ENCODE data around the gene C6orf136. TPM values are rescaled to one million over a fixed set of nuclear protein-coding genes. Genes with fewer than 3 reads are reported as not detected.

The C6orf136 gene
- total RNA-seq, 4 donors from 2014 or later = 13.4 to 31.7 (median 23.8) TPM

DNA sequence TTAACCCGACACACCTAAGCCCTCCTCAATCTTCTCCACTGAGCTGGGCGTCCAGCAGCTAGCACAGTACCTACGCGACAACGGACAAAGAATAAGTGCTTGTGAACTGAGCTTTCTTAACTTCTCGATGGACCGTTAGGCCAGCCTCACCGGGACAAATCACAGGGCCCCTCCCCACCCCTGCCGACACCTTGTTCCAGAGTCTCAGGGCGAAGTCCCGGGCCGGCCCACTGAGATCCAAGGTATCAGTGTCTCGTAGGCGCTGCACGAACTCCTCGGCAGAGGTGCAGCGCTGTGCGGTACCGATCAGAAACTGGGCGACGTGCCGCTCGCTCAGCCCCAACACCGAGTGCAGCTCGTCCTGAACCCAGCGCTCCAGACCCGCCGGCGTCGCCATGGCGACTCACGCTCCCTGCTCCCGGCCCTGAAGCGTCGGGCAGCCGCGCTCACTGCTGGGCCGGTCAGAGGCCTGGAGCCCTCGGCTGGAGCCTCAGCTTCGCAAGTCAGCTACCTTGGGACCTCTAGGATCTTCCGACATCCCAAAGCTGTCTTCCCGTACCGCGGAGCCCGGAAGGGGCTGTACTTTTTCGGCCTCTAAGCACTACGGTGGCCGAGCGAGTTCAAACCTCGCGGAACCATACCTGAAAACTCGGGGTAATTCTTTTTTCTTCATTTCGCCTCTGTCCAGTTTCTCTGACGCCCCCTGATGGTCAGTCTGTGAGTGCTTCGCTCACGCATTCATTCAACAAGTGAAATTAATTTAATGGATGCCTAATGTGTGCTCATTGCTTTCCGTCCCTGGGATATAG, 25.7 kb downstream of the C6orf136 start, which contains the start of gene DHX16:
TSS of gene DHX16 (minus strand) at position 562 of the 809 bp plus-strand sequence. CDS start at position 397, 165 bp downstream.
- H3K4me1 ChIP-seq = peaks cover 9 to 28% of the 10 kb centered on the region in 2 donors
- H3K9me3 ChIP-seq = no peaks in the 10 kb centered on the region
- H3K4me3 ChIP-seq (replicated peaks in 1 of 3) = peak within 1 kb of the TSS; percentile 43 to 98 (median 80)
- intact Hi-C loops (cut with DNase I) = loop anchor here (10.0 kb wide), 2 partner anchors 188 to 212 kb away; partner anchors contain the start of genes DDR1 and HLA-E
- no peaks in the 10 kb centered on the region for H3K27me3 ChIP-seq
- H3K36me3 ChIP-seq = peaks cover 31 to 38% of the 10 kb centered on the region in 2 donors
- WGBS, 2 donors = 0% methylated on average over 29 to 36 of the region's 57 CpGs
- peak within 1 kb of the TSS in 2 of 3 donors; percentile 14 to 53 for H3K27ac ChIP-seq
- DNase-seq = peak; percentile 96 to 97
- TF ChIP-seq POLR2A (IDR thresholded peaks at IDR 0.05) = peak in 1 of 2 donors; percentile 49
- TF ChIP-seq, protein P1, sequence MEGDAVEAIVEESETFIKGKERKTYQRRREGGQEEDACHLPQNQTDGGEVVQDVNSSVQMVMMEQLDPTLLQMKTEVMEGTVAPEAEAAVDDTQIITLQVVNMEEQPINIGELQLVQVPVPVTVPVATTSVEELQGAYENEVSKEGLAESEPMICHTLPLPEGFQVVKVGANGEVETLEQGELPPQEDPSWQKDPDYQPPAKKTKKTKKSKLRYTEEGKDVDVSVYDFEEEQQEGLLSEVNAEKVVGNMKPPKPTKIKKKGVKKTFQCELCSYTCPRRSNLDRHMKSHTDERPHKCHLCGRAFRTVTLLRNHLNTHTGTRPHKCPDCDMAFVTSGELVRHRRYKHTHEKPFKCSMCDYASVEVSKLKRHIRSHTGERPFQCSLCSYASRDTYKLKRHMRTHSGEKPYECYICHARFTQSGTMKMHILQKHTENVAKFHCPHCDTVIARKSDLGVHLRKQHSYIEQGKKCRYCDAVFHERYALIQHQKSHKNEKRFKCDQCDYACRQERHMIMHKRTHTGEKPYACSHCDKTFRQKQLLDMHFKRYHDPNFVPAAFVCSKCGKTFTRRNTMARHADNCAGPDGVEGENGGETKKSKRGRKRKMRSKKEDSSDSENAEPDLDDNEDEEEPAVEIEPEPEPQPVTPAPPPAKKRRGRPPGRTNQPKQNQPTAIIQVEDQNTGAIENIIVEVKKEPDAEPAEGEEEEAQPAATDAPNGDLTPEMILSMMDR (IDR thresholded peaks at IDR 0.05) = peak; percentile 59 to 87 (median 78)

DNA sequence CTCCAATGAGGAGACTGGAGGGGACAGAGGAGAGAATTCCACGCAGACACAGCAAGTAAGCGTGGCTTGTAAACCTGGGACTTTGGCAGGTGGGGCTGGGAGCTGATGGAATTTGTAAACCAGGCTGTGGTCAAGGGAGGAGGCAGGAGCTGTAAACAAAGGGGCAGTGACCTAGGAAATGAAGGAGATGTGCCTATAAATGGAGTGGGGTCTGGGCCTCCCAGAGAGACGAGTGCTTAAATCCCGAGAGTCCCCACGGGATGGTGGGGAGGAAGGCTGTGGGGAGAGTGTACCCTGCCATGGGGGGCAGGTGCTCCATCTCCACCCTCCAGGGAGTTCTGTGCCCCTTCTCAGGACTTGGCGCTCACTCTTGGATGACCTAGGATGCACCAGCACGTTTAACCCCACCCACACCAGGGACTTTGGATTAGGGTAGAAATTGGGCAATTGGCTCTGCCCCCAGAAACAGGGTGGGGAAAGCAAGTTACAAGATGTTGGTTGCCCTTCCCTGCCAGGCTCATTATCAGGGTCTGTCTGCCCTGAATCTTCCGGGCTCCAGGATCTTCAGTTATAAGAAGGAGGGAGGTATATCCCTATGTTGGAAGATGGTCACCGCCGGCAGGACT, 29.8 kb downstream of the C6orf136 start:
- Histone ChIP-seq H3K36me3 (peaks cover 16% of the 10 kb centered on the region in 2 donors), H3K4me1 (peaks cover 5 to 33% of the 10 kb centered on the region in 2 donors), H3K27ac (no peak overlapping the region), H3K27me3 (no peaks in the 10 kb centered on the region), H3K4me3 (replicated peaks in 1 of 3) (no peak overlapping the region), H3K9me3 (no peaks in the 10 kb centered on the region)
- DNase-seq = no peak
- WGBS, 2 donors = 85 to 89% methylated on average over 9 to 10 of the region's 10 CpGs
- intact Hi-C loops (cut with DNase I) = loop anchor here (10.0 kb wide), 2 partner anchors 192 to 208 kb away; partner anchors contain the start of genes DDR1 and HLA-E
- no peak for TF ChIP-seq POLR2A (IDR thresholded peaks at IDR 0.05)
- TF ChIP-seq, protein P1 (IDR thresholded peaks at IDR 0.05) = no peak

DNA sequence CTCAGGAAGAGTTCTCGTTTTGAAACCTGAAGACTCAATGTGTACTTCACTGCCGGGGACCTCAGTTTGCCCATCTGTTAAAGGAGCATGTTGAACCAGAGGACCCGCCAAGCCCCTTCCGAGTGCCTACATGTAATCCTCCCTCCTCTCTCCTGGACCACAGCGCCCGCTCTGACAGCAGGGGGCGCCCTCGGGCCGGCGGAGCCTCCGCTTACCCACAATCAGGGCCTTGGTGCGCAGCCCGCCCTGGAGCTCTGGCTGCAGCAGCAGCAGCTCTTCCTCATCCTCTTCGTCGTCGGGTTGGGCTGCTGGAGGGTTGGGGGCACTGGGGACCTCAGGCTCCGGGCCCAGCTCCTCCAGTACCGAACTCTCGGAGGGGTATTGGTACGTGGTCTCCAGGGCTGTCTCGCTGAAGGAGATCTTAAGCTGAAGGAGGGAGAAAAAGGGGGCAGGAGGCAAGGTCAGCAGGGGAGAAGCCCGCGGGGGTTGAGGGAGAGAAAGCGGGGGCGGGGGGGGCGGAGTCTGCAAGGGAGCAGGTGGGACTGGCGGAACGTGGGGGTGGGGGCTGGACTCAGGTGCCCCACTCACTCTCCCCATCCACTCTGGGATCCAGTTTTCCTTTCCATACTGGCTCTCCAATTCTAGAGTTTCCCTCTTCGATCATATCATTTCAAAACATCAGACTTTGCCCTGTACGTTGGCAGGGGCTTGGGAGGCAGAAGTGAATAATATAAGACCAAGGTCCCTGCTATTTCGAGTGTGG, 32.2 kb downstream of the C6orf136 start:
- no peak overlapping the region for H3K4me3 ChIP-seq (replicated peaks in 1 of 3)
- H3K4me1 ChIP-seq = peaks cover 4 to 36% of the 10 kb centered on the region in 2 donors
- no peak for TF ChIP-seq POLR2A (IDR thresholded peaks at IDR 0.05)
- TF ChIP-seq, protein P1 (IDR thresholded peaks at IDR 0.05) = peak; percentile 90 to 97 (median 94)
- H3K27ac ChIP-seq = peak overlapping the region in 2 of 3 donors; percentile 24 to 28
- H3K9me3 ChIP-seq = no peaks in the 10 kb centered on the region
- DNase-seq = peak; percentile 83 to 88
- peaks cover 16% of the 10 kb centered on the region in 2 donors for H3K36me3 ChIP-seq
- H3K27me3 ChIP-seq = no peaks in the 10 kb centered on the region
- intact Hi-C loops (cut with DNase I) = loop anchor here (2.0 to 10.0 kb wide), 3 partner anchors 44 to 206 kb away; partner anchors contain the start of genes DDR1 and HLA-E
- WGBS, 2 donors = 20 to 27% methylated on average over 12 to 30 of the region's 31 CpGs

DNA sequence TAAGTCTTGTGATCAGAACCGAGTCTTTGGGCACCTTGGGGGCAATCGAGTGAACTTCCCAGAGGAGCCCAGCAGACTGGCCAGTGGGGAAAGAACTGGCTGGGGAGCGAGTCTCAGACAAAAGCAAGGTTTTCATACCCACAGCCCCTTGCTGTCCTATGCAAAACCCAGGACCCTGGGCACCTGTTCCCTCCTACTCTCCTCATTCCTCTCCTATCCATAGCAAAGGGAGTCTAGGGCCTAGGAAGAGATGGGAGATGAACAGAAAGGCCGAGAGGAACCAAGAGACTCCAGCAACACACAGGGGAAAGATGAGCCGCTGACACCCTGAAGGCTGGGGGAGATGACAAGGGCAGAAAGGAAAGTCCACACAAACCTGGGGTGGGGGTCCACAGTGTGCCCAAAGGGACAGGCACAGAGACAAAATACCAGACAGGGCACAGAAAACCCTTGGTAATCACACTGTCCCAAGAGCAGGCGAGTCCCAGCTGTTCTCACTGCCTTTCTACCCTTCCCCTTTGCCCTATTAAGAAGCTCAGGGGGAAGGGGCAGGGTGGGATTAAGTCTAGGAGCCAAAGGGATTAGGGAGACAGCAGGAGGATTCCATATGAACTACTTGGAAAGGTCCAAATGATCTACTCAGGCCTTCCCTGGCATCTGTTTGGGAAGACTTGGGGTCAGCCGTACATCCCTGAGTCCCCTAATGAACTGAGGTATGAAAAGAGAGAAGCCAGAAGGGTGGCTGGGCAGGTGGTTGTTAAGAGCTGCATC, 33.0 kb downstream of the C6orf136 start:
- H3K4me3 ChIP-seq (replicated peaks in 1 of 3) = no peak overlapping the region
- no peak for TF ChIP-seq POLR2A (IDR thresholded peaks at IDR 0.05)
- TF ChIP-seq, protein P1 (IDR thresholded peaks at IDR 0.05) = no peak
- peaks cover 16% of the 10 kb centered on the region in 2 donors for H3K36me3 ChIP-seq
- DNase-seq = no peak
- H3K4me1 ChIP-seq = peaks cover 10 to 34% of the 10 kb centered on the region in 2 donors
- peak overlapping the region in 1 of 3 donors; percentile 28 for H3K27ac ChIP-seq
- H3K27me3 ChIP-seq = no peaks in the 10 kb centered on the region
- WGBS, 2 donors = 70 to 86% methylated on average over 7 of the region's 7 CpGs
- no peaks in the 10 kb centered on the region for H3K9me3 ChIP-seq
- intact Hi-C loops (cut with DNase I) = loop anchor here (2.0 to 10.0 kb wide), 3 partner anchors 43 to 205 kb away; partner anchors contain the start of genes DDR1 and HLA-E

All from thyroid gland (tissue), 4 donors.